Uterus (tissue), 4 donors: ENCODE results near the gene MAP4K3. TPM values are rescaled to one million over a fixed set of nuclear protein-coding genes. Genes with fewer than 3 reads are reported as not detected.

ENCODE experiments used
- DNase-seq, 2 donors: peaks; one replicate each; pipeline ENCODE4 v3.0.0-alpha.2; 2019 to 2020
- H3K27ac ChIP-seq, 2 donors: fragments of 200-600 bp; sonication (generic); 1 replicate in 1 of 2; 2 replicates in 1 of 2; pipeline ENCODE4 v1.5.1; 2016 to 2018
- H3K27me3 ChIP-seq, 2 donors: fragments of 200-600 bp; sonication (generic); one replicate each; pipeline ENCODE4 v1.5.1; 2018 to 2019; ENCODE audit warnings: control low read depth in 1 of 2
- H3K36me3 ChIP-seq, 2 donors: fragments of 200-600 bp; sonication (generic); one replicate each; pipeline ENCODE4 v1.5.1; 2019; ENCODE audit warnings: control low read depth in 1 of 2
- H3K4me1 ChIP-seq, 2 donors: fragments of 200-600 bp; sonication (generic); one replicate each; pipeline ENCODE4 v1.5.1; 2018 to 2019; ENCODE audit warnings: control low read depth in 1 of 2
- H3K4me3 ChIP-seq, 2 donors: fragments of 200-600 bp; sonication (generic); 1 replicate in 1 of 2; 2 replicates in 1 of 2; pipeline ENCODE4 v1.5.1; 2018 to 2019; ENCODE audit warnings: mild to moderate bottlenecking in 1 of 2
- H3K9me3 ChIP-seq, 2 donors: fragments of 200-600 bp; sonication (generic); one replicate each; pipeline ENCODE4 v1.5.1; 2019; ENCODE audit warnings: control low read depth in 1 of 2
- CTCF ChIP-seq, 4 experiments: fragments of 200-600 bp in 2 of 4; fragments of 450-650 bp in 2 of 4; sonication (generic) in 2 of 4; IDR thresholded peaks; one replicate each; pipeline ENCODE4 v1.5.1; 2016 to 2019; ENCODE audit warnings: antibody characterized with exemption in 4 of 4, mild to moderate bottlenecking in 2 of 4, moderate library complexity in 1 of 4
- POLR2A ChIP-seq, 2 donors: fragments of 450-650 bp; IDR thresholded peaks; one replicate each; pipeline ENCODE4 v1.6.1; 2016; ENCODE audit warnings: antibody characterized with exemption in 2 of 2, mild to moderate bottlenecking in 1 of 2, moderate library complexity in 1 of 2
- intact Hi-C: fragments of 100-400 bp; cut with DNase I; formaldehyde crosslinking; loops from one replicate; pipeline ENCODE4 v1.15.1; 2023; ENCODE audit warnings: low total_unique reads
- total RNA-seq, 4 donors: library from RNA; depleted of rRNA in 3 of 4; stranded (reverse); fragments of >200 nt in 3 of 4; gene quantifications; one replicate each; pipeline versions ENCODE4 v1.1.0 to v1.2.4, GENCODE V29; 2014 to 2023
- donor health status: DM: yes; HTN: yes; CAD: no.

Gene MAP4K3
- total RNA-seq, 4 donors from 2014 or later: 31.5 to 110 (median 72.3) TPM

GRCh38 chr2:39228413-39229209, 208.5 kb downstream of the MAP4K3 start:
- no peak for DNase-seq
- no peaks in the 10 kb centered on the region for H3K9me3 ChIP-seq
- TF ChIP-seq POLR2A (IDR thresholded peaks at IDR 0.05) (no peak), CTCF (IDR thresholded peaks at IDR 0.05) (no peak)
- H3K27ac ChIP-seq: no peak overlapping the region
- no peaks in the 10 kb centered on the region for H3K27me3 ChIP-seq
- H3K4me1 ChIP-seq: no peaks in the 10 kb centered on the region
- intact Hi-C loops: loop anchor here (5.0 kb wide), 1 partner anchor 171 kb away; no protein-coding TSS in a partner anchor
- H3K36me3 ChIP-seq: no peaks in the 10 kb centered on the region
- H3K4me3 ChIP-seq: no peak overlapping the region

DNA sequence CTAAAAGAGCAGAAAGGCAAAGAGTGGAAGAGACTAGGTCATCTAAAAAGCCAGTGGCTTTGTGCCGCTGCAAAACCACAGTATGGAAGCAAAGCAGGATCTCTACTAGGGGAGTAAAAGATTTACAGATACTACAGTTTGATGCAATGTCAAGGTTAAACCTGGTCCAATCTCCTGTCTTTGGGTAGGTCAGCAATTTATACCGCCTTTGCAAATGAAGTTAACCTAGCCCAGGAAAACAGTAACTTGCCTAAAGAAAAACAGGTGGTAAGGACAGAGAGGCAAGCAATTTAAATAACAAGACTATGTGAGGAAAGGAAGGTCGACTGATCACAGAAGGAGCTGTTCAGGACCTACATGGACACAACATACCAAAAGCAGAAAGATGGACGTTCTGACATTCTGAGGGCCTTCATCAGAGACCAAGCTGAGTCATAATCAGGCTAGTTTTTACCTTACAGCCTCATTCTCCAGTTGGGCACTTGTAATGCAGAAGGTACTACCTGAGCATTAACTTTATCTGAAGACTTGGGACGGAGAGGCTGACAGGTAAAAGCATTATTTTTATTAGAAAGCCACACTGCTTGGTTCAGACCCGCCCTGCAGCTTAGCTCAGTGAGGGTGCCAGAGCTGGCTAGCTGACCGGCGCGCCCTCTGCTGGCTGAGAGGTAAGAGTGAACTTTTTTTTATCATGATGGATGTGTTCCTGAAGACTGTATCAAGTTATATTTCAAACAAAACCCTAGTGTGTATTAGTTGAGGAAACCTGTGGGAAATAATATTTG, 209.3 kb downstream of the MAP4K3 start:
- Histone ChIP-seq H3K27ac (no peak overlapping the region), H3K36me3 (no peaks in the 10 kb centered on the region), H3K27me3 (no peaks in the 10 kb centered on the region), H3K9me3 (no peaks in the 10 kb centered on the region), H3K4me3 (no peak overlapping the region), H3K4me1 (no peaks in the 10 kb centered on the region)
- DNase-seq: peak; percentile 73 to 74
- no peak for TF ChIP-seq POLR2A (IDR thresholded peaks at IDR 0.05)
- TF ChIP-seq CTCF (IDR thresholded peaks at IDR 0.05): peak; percentile 73 to 90 (median 82)
- intact Hi-C loops: loop anchor here (5.0 kb wide), 1 partner anchor 171 kb away; no protein-coding TSS in a partner anchor

- Histone ChIP-seq H3K4me3 (no peak overlapping the region), H3K27ac (no peak overlapping the region), H3K27me3 (no peaks in the 10 kb centered on the region), H3K36me3 (no peaks in the 10 kb centered on the region), H3K9me3 (no peaks in the 10 kb centered on the region), H3K4me1 (no peaks in the 10 kb centered on the region)
- TF ChIP-seq CTCF (IDR thresholded peaks at IDR 0.05) (no peak), POLR2A (IDR thresholded peaks at IDR 0.05) (no peak)
- intact Hi-C loops: loop anchor here (5.0 kb wide), 1 partner anchor 168 kb away; no protein-coding TSS in a partner anchor
- no peak for DNase-seq
These were observed 211.5 kb downstream of the MAP4K3 start for GRCh38 chr2:39225567-39225966.

- Histone ChIP-seq H3K4me3 (no peak overlapping the region), H3K27me3 (no peaks in the 10 kb centered on the region), H3K27ac (no peak overlapping the region), H3K4me1 (no peaks in the 10 kb centered on the region), H3K36me3 (no peaks in the 10 kb centered on the region), H3K9me3 (no peaks in the 10 kb centered on the region)
- no peak for TF ChIP-seq CTCF (IDR thresholded peaks at IDR 0.05)
- no peak for TF ChIP-seq POLR2A (IDR thresholded peaks at IDR 0.05)
- intact Hi-C loops: no loop called here
- no peak for DNase-seq
These were observed 213.2 kb downstream of the MAP4K3 start for GRCh38 chr2:39223909-39224308.

DNA sequence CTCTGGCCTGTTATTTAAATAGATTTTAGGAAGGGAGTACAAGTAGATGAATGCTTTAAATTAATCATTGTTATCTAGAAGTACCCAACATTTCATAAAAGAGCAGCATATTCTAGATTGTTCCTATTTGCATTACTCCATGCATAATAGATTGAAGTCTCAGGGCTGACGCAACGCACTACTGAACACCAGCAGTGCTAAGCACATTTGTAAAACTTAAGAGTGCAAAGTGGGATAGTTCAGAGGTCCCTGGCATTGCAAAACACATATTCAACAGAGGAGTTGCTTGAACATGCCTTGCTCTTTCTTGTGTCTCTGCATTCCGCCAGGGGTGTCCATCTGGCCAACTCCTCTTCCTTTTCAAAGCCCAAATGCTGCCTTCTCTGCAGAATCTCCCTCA, 215.6 kb downstream of the MAP4K3 start:
- no peaks in the 10 kb centered on the region for H3K4me1 ChIP-seq
- intact Hi-C loops: no loop called here
- no peak for DNase-seq
- no peaks in the 10 kb centered on the region for H3K9me3 ChIP-seq
- no peak overlapping the region for H3K4me3 ChIP-seq
- TF ChIP-seq POLR2A (IDR thresholded peaks at IDR 0.05) (no peak), CTCF (IDR thresholded peaks at IDR 0.05) (no peak)
- H3K27ac ChIP-seq: no peak overlapping the region
- H3K27me3 ChIP-seq: no peaks in the 10 kb centered on the region
- H3K36me3 ChIP-seq: no peaks in the 10 kb centered on the region
